RWPE1 (cell line): Measurements from ENCODE around the gene HOOK2.
A peak's percentile ranks its signal among the peaks of the same experiment; 100 is the strongest.

ENCODE experiments used
- CTCF ChIA-PET: fragments of 350-600 bp; sonication (Branson Sonifier 250); formaldehyde crosslinking; extraction: SDS; loops from one replicate; lab custom pipeline; 2021; lab: Yijun Ruan, JAX
- POLR2A ChIA-PET: fragments of 400-600 bp; formaldehyde crosslinking; extraction: SDS; loops from one replicate; lab custom pipeline; 2020; ENCODE audit warnings: antibody characterized with exemption; ENCODE audit not compliant: low non-redundant PET; lab: Yijun Ruan, JAX
- DNase-seq: peaks from one replicate; pipeline ENCODE4 v3.0.0; 2012; ENCODE audit warnings: low spot score
- H3K27ac ChIP-seq: fragments of 450-650 bp; 2 replicates; pipeline ENCODE4 v1.5.1; 2017
- TF ChIP-seq, protein P1 (sequence below): fragments of 450-650 bp; conservative IDR thresholded peaks from 2 replicates; pipeline ENCODE4 v1.5.1; 2017; ENCODE audit warnings: low read depth, mild to moderate bottlenecking

Gene HOOK2

DNA sequence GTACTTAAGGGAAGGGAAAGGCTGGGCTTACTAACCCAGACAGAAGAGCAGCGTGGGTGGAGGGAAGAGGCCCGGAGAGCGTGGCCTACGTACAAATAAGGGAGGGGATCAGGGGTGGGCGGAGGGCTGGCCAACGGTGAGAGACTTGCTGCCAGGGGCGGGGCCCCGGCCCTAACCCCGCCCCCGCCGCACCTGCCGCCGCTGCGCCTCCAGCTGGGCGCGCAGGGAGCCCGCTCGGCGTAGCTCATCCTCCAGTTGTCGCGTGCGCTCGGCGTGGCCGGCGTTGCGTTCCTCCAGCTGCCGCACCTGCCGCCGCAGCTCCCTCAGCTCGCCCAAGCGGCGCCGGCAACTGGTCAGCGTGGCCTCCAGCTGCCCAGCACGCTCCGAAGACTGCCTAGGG lies 5.7 kb downstream of the HOOK2 start:
- TF ChIP-seq, protein P1, sequence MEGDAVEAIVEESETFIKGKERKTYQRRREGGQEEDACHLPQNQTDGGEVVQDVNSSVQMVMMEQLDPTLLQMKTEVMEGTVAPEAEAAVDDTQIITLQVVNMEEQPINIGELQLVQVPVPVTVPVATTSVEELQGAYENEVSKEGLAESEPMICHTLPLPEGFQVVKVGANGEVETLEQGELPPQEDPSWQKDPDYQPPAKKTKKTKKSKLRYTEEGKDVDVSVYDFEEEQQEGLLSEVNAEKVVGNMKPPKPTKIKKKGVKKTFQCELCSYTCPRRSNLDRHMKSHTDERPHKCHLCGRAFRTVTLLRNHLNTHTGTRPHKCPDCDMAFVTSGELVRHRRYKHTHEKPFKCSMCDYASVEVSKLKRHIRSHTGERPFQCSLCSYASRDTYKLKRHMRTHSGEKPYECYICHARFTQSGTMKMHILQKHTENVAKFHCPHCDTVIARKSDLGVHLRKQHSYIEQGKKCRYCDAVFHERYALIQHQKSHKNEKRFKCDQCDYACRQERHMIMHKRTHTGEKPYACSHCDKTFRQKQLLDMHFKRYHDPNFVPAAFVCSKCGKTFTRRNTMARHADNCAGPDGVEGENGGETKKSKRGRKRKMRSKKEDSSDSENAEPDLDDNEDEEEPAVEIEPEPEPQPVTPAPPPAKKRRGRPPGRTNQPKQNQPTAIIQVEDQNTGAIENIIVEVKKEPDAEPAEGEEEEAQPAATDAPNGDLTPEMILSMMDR: no peak
- no peak for DNase-seq
- CTCF ChIA-PET: interaction anchor here (1.1 kb wide), 2 partner anchors 12 to 27 kb away, joined by 4 to 6 read pairs; no protein-coding TSS in a partner anchor
- POLR2A ChIA-PET: no interaction called here
- no peak overlapping the region for H3K27ac ChIP-seq

DNA sequence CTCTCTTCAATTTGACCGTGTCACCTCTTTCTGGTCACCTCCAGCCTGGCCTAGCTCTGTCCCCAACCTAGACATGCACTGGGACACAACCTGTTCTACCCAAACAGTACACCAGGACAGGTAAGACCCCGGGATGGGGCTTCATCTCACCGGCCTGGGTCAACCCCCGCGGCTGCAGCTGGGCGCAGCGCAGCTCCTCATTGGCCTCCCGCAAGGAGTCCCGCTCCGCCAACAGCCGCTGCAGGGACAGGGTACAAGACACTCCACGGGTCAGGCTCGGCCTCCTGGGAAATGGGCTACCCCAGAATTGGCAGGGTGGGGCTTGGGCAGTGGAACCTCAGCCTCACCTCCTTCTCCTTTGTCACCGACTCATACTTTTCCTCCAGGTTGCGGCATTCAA lies 7.7 kb downstream of the HOOK2 start:
- no peak for DNase-seq
- ChIA-PET POLR2A (no interaction called here), CTCF (interaction anchor here (1.2 kb wide), 1 partner anchor 10 kb away, joined by 6 read pairs; no protein-coding TSS in a partner anchor)
- TF ChIP-seq, protein P1: no peak
- H3K27ac ChIP-seq: no peak overlapping the region

DNA sequence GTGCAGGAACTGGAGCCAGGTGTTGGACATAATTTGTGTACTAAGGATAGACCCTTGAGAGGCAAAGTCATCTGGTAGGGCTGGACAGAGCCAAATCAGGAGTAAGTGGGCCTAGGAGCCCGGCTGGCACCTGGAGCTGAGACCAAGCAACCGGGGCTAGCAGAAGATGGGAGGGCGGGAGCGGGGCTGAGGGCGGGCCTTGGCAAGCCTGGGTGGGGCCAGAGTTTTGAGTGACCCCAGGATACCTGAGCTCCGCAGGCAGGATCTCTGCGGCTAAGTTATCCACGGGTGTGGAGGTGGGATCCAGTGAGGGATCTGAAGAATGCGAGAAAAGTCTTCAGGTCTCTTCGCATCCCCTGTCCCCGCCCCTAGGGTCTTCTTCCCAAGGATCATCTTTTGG lies 8.2 kb downstream of the HOOK2 start:
- CTCF ChIA-PET: interaction anchor here (1.2 kb wide), 1 partner anchor 9 kb away, joined by 6 read pairs; no protein-coding TSS in a partner anchor
- peak overlapping the region; percentile 6; the same call in 1 of the 2 replicates for H3K27ac ChIP-seq
- DNase-seq: no peak
- POLR2A ChIA-PET: no interaction called here
- TF ChIP-seq, protein P1: no peak

DNA sequence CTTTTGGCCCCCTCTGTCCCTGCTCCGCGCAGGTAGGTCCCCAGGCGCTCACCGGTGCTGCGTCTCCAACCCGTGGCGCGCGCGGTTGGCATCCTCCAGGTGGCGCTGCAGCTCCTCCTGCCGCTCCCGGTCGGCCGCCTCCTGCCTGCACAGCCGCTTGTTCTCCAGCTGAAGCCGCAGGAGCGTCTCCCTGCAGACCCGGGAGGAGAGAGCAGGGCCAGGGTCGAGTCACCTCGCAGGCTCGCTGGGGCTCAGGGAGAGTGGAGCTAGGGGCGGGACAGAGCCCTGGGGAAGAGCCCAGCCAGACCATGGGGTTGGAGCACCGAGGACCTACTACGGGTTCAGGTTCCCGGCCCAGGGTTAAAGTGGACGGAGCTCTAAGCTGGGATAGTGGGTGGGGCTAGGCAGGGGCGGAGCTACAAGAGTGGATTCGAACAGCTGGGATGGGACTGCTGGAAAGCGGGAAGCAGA lies 9.3 kb downstream of the HOOK2 start:
- H3K27ac ChIP-seq: peak overlapping the region; percentile 19; the same call in 1 of the 2 replicates
- ChIA-PET CTCF (interaction anchor here (0.8 to 2.0 kb wide), 2 partner anchors 9 to 30 kb away, joined by 7 to 9 read pairs; no protein-coding TSS in a partner anchor), POLR2A (no interaction called here)
- TF ChIP-seq, protein P1: no peak
- no peak for DNase-seq

DNA sequence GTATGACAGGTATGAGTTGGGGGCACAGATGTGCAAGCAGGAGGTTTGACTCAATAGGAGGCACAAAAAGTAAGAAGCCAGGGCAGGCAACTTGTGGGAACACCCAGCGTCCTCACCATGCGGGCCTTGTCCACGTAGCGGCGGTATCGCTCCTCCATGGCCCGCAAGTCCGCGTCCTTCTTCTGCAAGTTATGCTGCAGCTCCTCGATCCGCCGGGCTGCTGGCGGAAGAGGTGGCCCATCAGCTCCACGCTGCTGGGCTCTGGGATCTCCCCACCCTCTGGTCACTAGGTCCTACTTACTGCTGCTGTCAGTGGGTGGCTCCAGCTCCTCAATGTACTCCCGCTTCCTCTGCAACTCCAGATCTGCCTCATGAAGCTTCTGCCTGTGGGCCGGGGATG lies 10.7 kb downstream of the HOOK2 start:
- peak overlapping the region; percentile 19 for H3K27ac ChIP-seq
- TF ChIP-seq, protein P1: no peak
- ChIA-PET CTCF (interaction anchor here (0.6 to 2.0 kb wide), 2 partner anchors 32 to 304 kb away, joined by 4 to 9 read pairs; no protein-coding TSS in a partner anchor), POLR2A (no interaction called here)
- no peak for DNase-seq

DNA sequence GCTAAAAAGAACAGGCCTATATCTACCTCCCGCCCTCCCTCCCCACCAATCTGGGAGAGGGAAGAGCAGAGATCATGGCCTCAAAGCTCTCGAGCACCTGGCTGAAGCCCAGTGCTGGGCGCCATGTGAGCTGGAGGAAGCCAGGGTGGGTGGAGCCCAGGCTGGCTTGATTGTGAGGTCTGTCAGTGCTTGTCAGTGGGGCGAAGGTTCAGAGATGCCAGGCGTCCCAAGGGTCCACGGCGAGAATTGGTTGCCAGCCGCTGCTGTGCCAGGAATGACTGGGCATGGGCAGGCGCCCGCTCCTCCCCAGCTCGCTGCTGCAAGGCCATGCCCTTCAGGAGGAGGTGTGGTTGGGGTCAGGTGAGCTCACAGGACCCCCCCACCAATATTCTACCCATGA lies 12.3 kb downstream of the HOOK2 start:
- peak overlapping the region; percentile 30 for H3K27ac ChIP-seq
- POLR2A ChIA-PET: no interaction called here
- DNase-seq: no peak
- CTCF ChIA-PET: interaction anchor here (0.7 kb wide), 1 partner anchor 33 kb away, joined by 3 read pairs; no protein-coding TSS in a partner anchor
- TF ChIP-seq, protein P1: no peak
